OCI-M1 (cell line): ENCODE results near the gene RGS19.

Experiments
- DNase-seq: peaks from one replicate; lab custom pipeline; 2025; lab: John Stamatoyannopoulos, UW

Gene RGS19

GRCh38 chr20:64035066-64035932, 44.0 kb downstream of the RGS19 start:
- DNase-seq: no peak

DNA sequence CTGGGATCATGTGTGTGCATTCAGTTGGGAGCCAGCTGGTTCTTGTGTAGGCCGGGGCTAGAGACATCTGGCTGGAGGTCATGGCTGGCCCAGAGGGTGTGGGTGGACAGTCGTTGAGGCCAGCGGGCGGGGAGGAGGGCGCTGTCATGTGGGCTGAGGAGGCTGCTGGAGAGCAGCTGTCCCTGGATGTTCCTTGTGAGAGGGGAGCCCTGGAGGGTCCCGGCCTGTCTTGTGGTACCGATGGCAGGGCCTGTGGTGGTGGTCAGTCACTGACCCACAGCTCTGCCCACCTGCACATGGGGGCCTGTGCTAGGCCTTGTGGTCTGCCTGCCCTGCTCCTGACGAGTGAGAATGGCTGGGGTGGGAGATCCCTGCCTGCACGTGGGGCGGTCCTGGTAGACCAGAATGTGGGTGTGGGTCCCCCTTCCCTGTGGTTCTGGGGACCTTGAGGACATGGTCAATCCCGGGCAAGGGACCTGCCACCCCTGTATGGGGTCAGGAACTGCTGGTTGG, 45.3 kb downstream of the RGS19 start:
- DNase-seq: no peak

DNA sequence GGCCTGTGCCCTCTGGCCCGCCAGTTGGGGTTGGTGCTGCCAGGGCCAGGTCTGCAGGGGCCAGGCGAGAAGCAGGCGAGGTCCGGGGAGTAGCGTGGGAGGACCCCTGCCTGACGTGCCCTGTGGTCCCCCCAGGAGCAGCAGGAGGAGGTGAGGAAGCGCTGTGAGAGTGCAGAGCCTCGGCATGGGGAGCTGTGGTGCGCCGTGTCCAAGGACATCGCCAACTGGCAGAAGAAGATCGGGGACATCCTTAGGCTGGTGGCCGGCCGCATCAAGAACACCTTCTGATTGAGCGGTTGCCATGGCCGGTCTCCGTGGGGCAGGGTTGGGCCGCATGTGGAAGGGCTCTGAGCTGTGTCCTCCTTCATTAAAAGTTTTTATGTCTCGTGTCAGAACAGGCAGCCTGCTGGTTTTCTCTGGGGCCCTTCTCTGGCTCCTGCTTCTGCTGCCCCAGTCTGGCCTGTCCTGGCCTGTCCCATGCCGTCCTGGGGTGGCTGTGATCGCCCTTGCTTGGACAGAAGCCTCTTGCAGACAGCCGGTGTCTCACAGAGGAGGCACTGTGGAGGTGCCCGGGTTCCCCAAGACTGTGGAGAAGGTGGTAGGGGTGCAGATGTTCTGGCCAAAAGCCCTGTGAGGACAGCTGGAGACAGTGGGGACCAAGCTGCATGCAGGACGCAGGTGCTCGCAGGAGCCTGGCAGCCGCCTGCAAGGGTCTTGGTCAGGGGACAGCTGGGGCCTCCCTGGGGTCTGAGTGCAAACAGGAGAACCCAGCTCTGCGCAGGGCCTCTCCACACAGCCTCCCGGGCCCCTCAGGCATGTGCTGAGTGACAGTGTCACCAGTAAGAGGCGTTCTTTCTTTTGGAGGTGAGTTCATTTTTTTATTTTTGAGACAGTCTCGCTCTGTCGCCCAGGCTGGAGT, 46.4 kb downstream of the RGS19 start:
- DNase-seq: no peak

GRCh38 chr20:64031822-64032314, 47.5 kb downstream of the RGS19 start:
- no peak for DNase-seq

- DNase-seq: no peak
These were observed 48.8 kb downstream of the RGS19 start for GRCh38 chr20:64030371-64031134.

DNA sequence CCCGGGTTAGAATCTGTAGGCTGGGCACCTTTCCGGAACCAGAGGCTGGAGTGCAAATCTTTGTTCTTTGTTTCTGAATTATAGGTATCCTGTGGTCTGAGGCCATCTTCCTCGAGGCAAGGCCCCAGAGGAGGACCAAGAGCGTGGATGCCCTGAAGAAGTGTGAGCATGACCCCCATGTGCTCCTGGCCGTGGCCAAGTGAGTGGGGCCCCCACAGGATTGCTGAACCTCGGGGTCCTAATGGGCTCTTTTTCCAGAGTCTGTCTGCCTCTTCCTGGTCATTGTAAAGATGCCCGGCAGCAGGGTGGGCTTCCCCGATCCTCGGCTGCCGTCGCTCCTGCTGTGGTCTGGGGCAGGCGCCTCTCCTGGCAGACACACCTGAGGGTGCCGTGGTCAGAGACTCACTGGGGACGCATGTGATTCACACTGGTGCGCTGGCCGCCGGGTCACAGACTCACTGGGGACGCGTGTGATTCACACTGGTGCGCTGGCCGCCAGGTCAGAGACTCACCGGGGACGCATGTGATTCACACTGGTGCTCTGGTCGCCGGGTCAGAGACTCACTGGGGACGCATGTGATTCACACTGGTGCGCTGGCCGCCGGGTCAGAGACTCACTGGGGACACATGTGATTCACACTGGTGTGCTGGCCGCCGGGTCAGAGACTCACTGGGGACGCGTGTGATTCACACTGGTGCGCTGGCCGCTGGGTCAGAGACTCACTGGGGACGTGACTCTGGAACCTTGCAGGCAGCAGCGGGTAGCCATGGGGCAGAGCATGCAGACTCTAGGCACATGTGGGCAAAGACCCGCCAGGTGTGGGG, 49.8 kb downstream of the RGS19 start:
- DNase-seq: no peak

DNA sequence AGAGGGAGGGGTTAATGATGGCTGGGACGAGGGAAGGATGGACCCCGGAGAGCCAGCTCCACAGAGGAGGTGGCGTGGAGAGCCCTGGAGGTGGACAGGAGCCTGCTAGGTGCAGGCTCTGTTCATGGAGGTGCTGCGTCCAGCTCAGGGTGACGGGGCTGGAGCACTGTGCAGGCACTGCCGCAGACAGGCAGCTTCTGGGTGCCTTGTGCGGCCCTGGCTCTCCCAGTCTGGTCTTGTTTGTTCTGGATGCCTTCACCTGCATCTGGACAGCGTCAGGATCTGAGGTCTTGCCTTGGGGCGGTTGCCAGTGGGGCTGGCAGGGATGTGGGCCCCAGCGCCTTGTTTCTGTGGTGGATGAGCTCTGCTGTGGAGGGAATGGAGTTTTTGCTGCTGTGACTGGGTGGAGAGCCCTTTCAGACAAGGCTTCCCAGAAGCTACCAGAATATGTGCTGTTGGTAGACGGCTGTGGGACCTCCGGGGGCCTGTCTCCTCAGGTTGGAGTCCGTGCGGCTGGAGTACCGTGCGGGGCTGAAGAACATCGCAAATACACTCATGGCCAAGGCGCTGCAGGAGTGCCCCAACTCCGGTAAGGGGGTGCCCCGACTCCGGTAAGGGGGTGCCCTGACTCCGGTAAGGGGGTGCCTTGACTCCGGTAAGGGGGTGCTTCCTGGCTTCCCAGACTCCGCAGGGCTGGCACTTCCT, 51.2 kb downstream of the RGS19 start:
- no peak for DNase-seq

GRCh38 chr20:64025826-64026412, 53.4 kb downstream of the RGS19 start:
- no peak for DNase-seq

DNA sequence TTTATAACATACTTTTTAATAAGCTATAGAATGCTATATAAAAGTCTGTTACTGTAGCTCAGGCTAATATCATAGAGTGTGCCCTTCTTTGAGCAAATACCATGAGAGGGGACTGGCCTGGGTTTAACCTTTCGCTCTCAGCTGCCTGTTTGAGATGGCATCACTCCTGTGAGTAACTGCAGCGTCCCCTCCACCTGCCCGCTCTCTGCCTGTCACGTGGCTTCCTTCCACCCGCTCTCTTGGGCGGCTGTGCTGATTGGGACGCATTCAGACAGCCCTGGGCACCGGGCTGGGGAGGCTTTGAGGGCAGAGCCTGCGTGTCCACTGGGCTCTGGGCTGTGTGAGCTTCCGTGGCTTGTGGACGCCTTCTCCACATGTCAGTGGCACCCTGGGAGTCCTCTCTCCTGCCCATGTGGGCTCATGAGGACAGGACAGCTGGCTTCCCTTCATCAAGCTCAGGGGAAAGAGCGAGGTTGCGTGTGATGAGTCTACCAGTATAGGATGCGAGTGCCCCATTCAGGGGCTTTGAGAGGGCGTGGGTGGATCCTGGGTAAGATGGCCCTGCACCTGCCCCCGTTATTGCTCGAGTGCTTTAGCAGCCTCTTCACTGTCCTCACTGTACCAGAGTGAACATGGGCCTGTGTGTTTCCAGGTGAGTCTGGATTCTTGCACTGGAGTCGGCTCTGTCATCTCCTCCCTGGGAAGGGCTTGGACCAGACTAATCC, 54.1 kb downstream of the RGS19 start:
- no peak for DNase-seq

DNA sequence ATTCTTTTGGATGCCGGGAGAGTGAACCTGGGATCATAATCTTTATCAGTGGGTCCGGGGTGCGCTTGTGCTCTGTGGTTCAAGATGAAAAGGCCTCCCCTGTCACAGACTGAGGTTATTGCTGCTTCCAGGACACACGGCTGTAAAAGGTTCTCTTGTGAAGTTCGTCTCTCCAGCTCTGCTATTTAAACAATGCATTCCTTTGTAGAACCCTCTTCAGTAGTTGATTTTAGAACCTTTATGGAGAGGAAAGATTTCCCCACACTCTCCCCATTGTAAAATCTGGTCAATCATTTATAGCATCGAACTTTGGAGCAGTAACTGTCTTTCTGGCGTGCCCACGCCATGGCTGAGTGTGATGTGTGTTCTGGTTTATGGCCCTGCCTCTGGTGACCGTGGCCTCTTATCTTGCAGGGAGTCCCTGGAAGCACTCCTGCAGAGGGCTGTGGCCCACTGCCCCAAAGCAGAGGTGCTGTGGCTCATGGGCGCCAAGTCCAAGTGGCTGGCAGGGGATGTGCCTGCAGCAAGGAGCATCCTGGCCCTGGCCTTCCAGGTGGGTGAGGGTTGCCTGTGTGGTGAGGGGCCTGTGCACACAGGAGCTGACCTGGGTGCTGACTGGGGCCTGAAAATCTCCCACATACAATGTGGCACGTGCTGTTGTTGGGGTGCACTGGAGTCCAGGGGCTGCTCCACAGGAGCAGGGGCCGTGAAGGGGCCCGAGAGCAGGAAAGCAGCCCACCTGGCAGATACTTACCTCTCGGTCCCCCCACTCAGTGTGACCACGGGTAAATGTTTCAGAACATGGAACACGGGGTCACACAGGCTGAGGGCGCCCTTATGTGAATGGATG, 55.0 kb downstream of the RGS19 start:
- no peak for DNase-seq

- no peak for DNase-seq
These were observed 55.8 kb downstream of the RGS19 start for GRCh38 chr20:64023361-64024140.
